Measurements from ENCODE around the gene BEND2. TPM values are rescaled to one million over a fixed set of nuclear protein-coding genes. Genes with fewer than 3 reads are reported as not detected.

The BEND2 gene
- total and polyA plus RNA-seq, 2 experiments from 2014 or later: not detected

- Histone ChIP-seq H3K4me2 (no peak overlapping the region), H3K36me3 (replicated peaks; ENCODE audit: insufficient read depth, low read depth) (no peaks in the 10 kb centered on the region), H3K4me3 (no peak overlapping the region), H3K27ac (no peak overlapping the region), H3K9me3 (ENCODE audit: low read depth) (no peaks in the 10 kb centered on the region), H3K27me3 (no peaks in the 10 kb centered on the region), H4K20me1 (ENCODE audit: insufficient read depth, poor library complexity, severe bottlenecking) (no peaks in the 10 kb centered on the region), H3K79me2 (no peaks in the 10 kb centered on the region), H3K4me1 (ENCODE audit: insufficient read depth) (no peaks in the 10 kb centered on the region), H2AFZ (no peak overlapping the region), H3K9me2 (replicated peaks; ENCODE audit: insufficient read depth) (no peaks in the 10 kb centered on the region)
- no peak for DNase-seq (ENCODE audit: low spot score)
- WGBS (ENCODE audit: low lambda C conversion rate, missing lambda C conversion rate): 87% methylated on average over 7 of the region's 7 CpGs
- no peak for TF ChIP-seq EZH2phosphoT487 (IDR thresholded peaks at IDR 0.05; ENCODE audit: low read depth, severe bottlenecking, unreplicated experiment)
- TF ChIP-seq CTCF (IDR thresholded peaks at IDR 0.05; ENCODE audit: poor library complexity): no peak
- TF ChIP-seq EZH2 (IDR thresholded peaks at IDR 0.05; ENCODE audit: borderline replicate concordance): no peak
Observed at GRCh38 chrX:18174209-18174608, 46.5 kb downstream of the BEND2 start.

GRCh38 chrX:18173494-18174180 lies 47.0 kb downstream of the BEND2 start:
- H3K4me3 ChIP-seq: no peak overlapping the region
- DNase-seq (ENCODE audit: low spot score): no peak
- H3K4me1 ChIP-seq (ENCODE audit: insufficient read depth): no peaks in the 10 kb centered on the region
- WGBS (ENCODE audit: low lambda C conversion rate, missing lambda C conversion rate): 71% methylated on average over 7 of the region's 7 CpGs
- no peak for TF ChIP-seq EZH2 (IDR thresholded peaks at IDR 0.05; ENCODE audit: borderline replicate concordance)
- TF ChIP-seq CTCF (IDR thresholded peaks at IDR 0.05; ENCODE audit: poor library complexity): no peak
- no peak for TF ChIP-seq EZH2phosphoT487 (IDR thresholded peaks at IDR 0.05; ENCODE audit: low read depth, severe bottlenecking, unreplicated experiment)
- H3K27me3 ChIP-seq: no peaks in the 10 kb centered on the region
- no peaks in the 10 kb centered on the region for H3K36me3 ChIP-seq (replicated peaks; ENCODE audit: insufficient read depth, low read depth)
- no peaks in the 10 kb centered on the region for H4K20me1 ChIP-seq (ENCODE audit: insufficient read depth, poor library complexity, severe bottlenecking)
- H3K79me2 ChIP-seq: no peaks in the 10 kb centered on the region
- no peak overlapping the region for H3K4me2 ChIP-seq
- H3K27ac ChIP-seq: no peak overlapping the region
- no peaks in the 10 kb centered on the region for H3K9me2 ChIP-seq (replicated peaks; ENCODE audit: insufficient read depth)
- H3K9me3 ChIP-seq (ENCODE audit: low read depth): no peaks in the 10 kb centered on the region
- no peak overlapping the region for H2AFZ ChIP-seq

- Histone ChIP-seq H3K9me2 (replicated peaks; ENCODE audit: insufficient read depth) (no peaks in the 10 kb centered on the region), H3K79me2 (no peaks in the 10 kb centered on the region), H3K36me3 (replicated peaks; ENCODE audit: insufficient read depth, low read depth) (no peaks in the 10 kb centered on the region), H3K27ac (no peak overlapping the region), H3K4me3 (no peak overlapping the region), H3K9me3 (ENCODE audit: low read depth) (no peaks in the 10 kb centered on the region), H3K4me1 (ENCODE audit: insufficient read depth) (no peaks in the 10 kb centered on the region), H3K27me3 (no peaks in the 10 kb centered on the region), H3K4me2 (no peak overlapping the region), H4K20me1 (ENCODE audit: insufficient read depth, poor library complexity, severe bottlenecking) (no peaks in the 10 kb centered on the region), H2AFZ (no peak overlapping the region)
- WGBS (ENCODE audit: low lambda C conversion rate, missing lambda C conversion rate): 79% methylated on average over 4 of the region's 4 CpGs
- TF ChIP-seq CTCF (IDR thresholded peaks at IDR 0.05; ENCODE audit: poor library complexity): no peak
- no peak for TF ChIP-seq EZH2 (IDR thresholded peaks at IDR 0.05; ENCODE audit: borderline replicate concordance)
- no peak for TF ChIP-seq EZH2phosphoT487 (IDR thresholded peaks at IDR 0.05; ENCODE audit: low read depth, severe bottlenecking, unreplicated experiment)
- DNase-seq (ENCODE audit: low spot score): no peak
Observed at GRCh38 chrX:18172970-18173369, 47.7 kb downstream of the BEND2 start.
